ENCODE results near the gene PAGE1. TPM values are rescaled to one million over a fixed set of nuclear protein-coding genes. Genes with fewer than 3 reads are reported as not detected.
"Not testable (repeated sequence)": the region's sequence is repeated elsewhere in the genome, so short reads cannot be mapped to it uniquely, and the experiment has no call there.

The PAGE1 gene
- total and polyA plus RNA-seq, 10 of the 15 experiments (the other 5 are each of a cell fraction or from before 2014, with no cell fraction given), result not detected

GRCh38 chrX:49725401-49725800, 29.6 kb upstream of the PAGE1 start:
- no peak for DNase-seq (ENCODE audit: low read depth, low spot score)
- Histone ChIP-seq H3K4me2 (ENCODE audit: control insufficient read depth, insufficient read depth) (no peak overlapping the region), H3K27ac (ENCODE audit: control insufficient read depth, insufficient read depth) (no peak overlapping the region), H2AFZ (ENCODE audit: control insufficient read depth, low read depth, low read length) (no peak overlapping the region), H3K9ac (ENCODE audit: control insufficient read depth, insufficient read depth, low read length) (no peak overlapping the region), H3K27me3 (replicated peaks in 1 of 2; ENCODE audit: control insufficient read depth in 2 of 2, insufficient read depth in 2 of 2, low read length in 1 of 2) (no peaks in the 10 kb centered on the region), H3K4me3 (no peak overlapping the region), H3K79me2 (ENCODE audit: control insufficient read depth, insufficient read depth, low read length) (no peaks in the 10 kb centered on the region), H3K36me3 (ENCODE audit: control insufficient read depth in 2 of 2, insufficient read depth in 2 of 2, low read length in 1 of 2) (no peaks in the 10 kb centered on the region), H3K4me1 (ENCODE audit: control insufficient read depth, insufficient read depth, low read length) (no peaks in the 10 kb centered on the region), H4K20me1 (ENCODE audit: control insufficient read depth, insufficient read depth) (no peaks in the 10 kb centered on the region), H3K9me3 (replicated peaks; ENCODE audit: control insufficient read depth, insufficient read depth, low read length) (no peaks in the 10 kb centered on the region; the same call in 2 of the 3 replicates)
- ChIA-PET CTCF (no interaction called here), POLR2A (no interaction called here), RAD21 (ENCODE audit: unreplicated experiment) (no interaction called here), SMC1A (ENCODE audit: uncharacterized antibody, unreplicated experiment) (no interaction called here)
- WGBS (ENCODE audit: insufficient coverage, insufficient replicate concordance, low lambda C conversion rate, missing lambda C conversion rate), result 54% methylated on average over 2 of the region's 3 CpGs
- TF ChIP-seq ZNF622 (IDR thresholded peaks at IDR 0.05) (no peak), CUX1 (IDR thresholded peaks at IDR 0.05; ENCODE audit: insufficient replicate concordance, low read depth, low read length) (no peak), EED (IDR thresholded peaks at IDR 0.05; ENCODE audit: low read depth) (no peak), NR2F1 (conservative IDR thresholded peaks at IDR 0.05) (no peak), BHLHE40 (IDR thresholded peaks at IDR 0.05; ENCODE audit: borderline replicate concordance in 1 of 2, low read depth in 2 of 2, low read length in 1 of 2) (no peak), NFYB (IDR thresholded peaks at IDR 0.05; ENCODE audit: insufficient read depth, low read depth, low read length) (no peak), PRDM15 (CRISPR knock-in tag; IDR thresholded peaks at IDR 0.05) (no peak), FOXK2 (IDR thresholded peaks at IDR 0.05) (no peak)
- no peak for ATAC-seq
- no TSS peak for BruUV-seq (replicated peaks)
- no peak for FAIRE-seq
- in situ Hi-C loops (cut with MboI), result no loop called here
- intact Hi-C loops (cut with micrococcal nuclease; ENCODE audit: unreplicated experiment), result no loop called here

DNA sequence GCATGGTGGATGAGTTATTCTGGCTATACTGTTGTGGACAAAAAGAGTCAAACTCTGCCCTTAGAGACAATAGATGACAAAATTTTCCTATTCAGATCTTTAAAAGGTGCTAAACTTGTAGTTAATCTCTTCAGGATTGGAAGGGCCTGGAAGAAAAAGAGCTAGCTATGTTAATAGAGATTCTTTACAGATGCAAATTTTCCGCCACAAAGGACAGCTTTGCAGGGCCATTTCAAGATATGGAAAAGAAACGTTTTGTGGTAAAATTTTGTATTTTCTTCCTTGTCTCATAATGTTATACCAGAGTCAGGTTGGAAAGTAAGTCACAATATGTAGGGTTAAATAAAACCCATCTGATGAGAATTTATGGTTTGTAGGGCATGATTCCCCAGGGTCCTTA, 24.3 kb upstream of the PAGE1 start:
- RAD21 ChIA-PET (ENCODE audit: unreplicated experiment); H3K27ac ChIP-seq (ENCODE audit: control insufficient read depth, insufficient read depth); H3K79me2 ChIP-seq (ENCODE audit: control insufficient read depth, insufficient read depth, low read length); ATAC-seq; H3K4me2 ChIP-seq (ENCODE audit: control insufficient read depth, insufficient read depth); POLR2A ChIA-PET; SMC1A ChIA-PET (ENCODE audit: uncharacterized antibody, unreplicated experiment); H3K9ac ChIP-seq (ENCODE audit: control insufficient read depth, insufficient read depth, low read length); H4K20me1 ChIP-seq (ENCODE audit: control insufficient read depth, insufficient read depth); H3K4me3 ChIP-seq; H2AFZ ChIP-seq (ENCODE audit: control insufficient read depth, low read depth, low read length); intact Hi-C loops (cut with micrococcal nuclease; ENCODE audit: unreplicated experiment); in situ Hi-C loops (cut with MboI); BruUV-seq (replicated peaks); H3K27me3 ChIP-seq (replicated peaks in 1 of 2; ENCODE audit: control insufficient read depth in 2 of 2, insufficient read depth in 2 of 2, low read length in 1 of 2); H3K4me1 ChIP-seq (ENCODE audit: control insufficient read depth, insufficient read depth, low read length); H3K36me3 ChIP-seq (ENCODE audit: control insufficient read depth in 2 of 2, insufficient read depth in 2 of 2, low read length in 1 of 2); DNase-seq (ENCODE audit: low read depth, low spot score); FAIRE-seq; H3K9me3 ChIP-seq (replicated peaks; ENCODE audit: control insufficient read depth, insufficient read depth, low read length): not testable (repeated sequence)
- CTCF ChIA-PET, result interaction anchor here (1.5 kb wide), 1 partner anchor 15 kb away, joined by 4 read pairs; no protein-coding TSS in a partner anchor
- WGBS (ENCODE audit: insufficient coverage, insufficient replicate concordance, low lambda C conversion rate, missing lambda C conversion rate), result 0% methylated on average over 2 of the region's 2 CpGs
